ENCODE measurements around the gene MFGE8.

MFGE8 gene

GRCh38 chr15:88900309-88900981 lies 12.7 kb downstream of the MFGE8 start:
- no peak overlapping the region for H3K9ac ChIP-seq
- H3K27ac ChIP-seq, result no peak overlapping the region
- H3K9me3 ChIP-seq (ENCODE audit: control insufficient read depth, low read length), result no peaks in the 10 kb centered on the region
- H3K4me2 ChIP-seq (ENCODE audit: low read length), result no peak overlapping the region
- no peaks in the 10 kb centered on the region for H3K27me3 ChIP-seq (ENCODE audit: control insufficient read depth, insufficient read depth, low read length)
- H3K36me3 ChIP-seq (ENCODE audit: control insufficient read depth, insufficient read depth, low read length), result no peaks in the 10 kb centered on the region
- H3K4me3 ChIP-seq (ENCODE audit: low read depth, low read length), result no peak overlapping the region
- H3K79me2 ChIP-seq, result no peaks in the 10 kb centered on the region
- TF ChIP-seq CTCF (IDR thresholded peaks at IDR 0.05), result no peak
- H3K4me1 ChIP-seq, result no peaks in the 10 kb centered on the region
- H2AFZ ChIP-seq, result no peak overlapping the region

- no peaks in the 10 kb centered on the region for H3K36me3 ChIP-seq (ENCODE audit: control insufficient read depth, insufficient read depth, low read length)
These were observed 13.9 kb downstream of the MFGE8 start for GRCh38 chr15:88899251-88899650.

GRCh38 chr15:88898736-88899135 lies 14.4 kb downstream of the MFGE8 start:
- no peak for TF ChIP-seq CTCF (IDR thresholded peaks at IDR 0.05)
- H3K36me3 ChIP-seq (ENCODE audit: control insufficient read depth, insufficient read depth, low read length), result no peaks in the 10 kb centered on the region
- H2AFZ ChIP-seq, result no peak overlapping the region
- no peaks in the 10 kb centered on the region for H3K27me3 ChIP-seq (ENCODE audit: control insufficient read depth, insufficient read depth, low read length)
- H3K27ac ChIP-seq, result no peak overlapping the region
- H3K4me3 ChIP-seq (ENCODE audit: low read depth, low read length), result no peak overlapping the region
- H3K4me2 ChIP-seq (ENCODE audit: low read length), result no peak overlapping the region
- no peaks in the 10 kb centered on the region for H3K4me1 ChIP-seq
- no peak overlapping the region for H3K9ac ChIP-seq
- no peaks in the 10 kb centered on the region for H3K79me2 ChIP-seq
- no peaks in the 10 kb centered on the region for H3K9me3 ChIP-seq (ENCODE audit: control insufficient read depth, low read length)

More at GRCh38 chr15:88899251-88899650, 13.9 kb downstream of the MFGE8 start:
- TF ChIP-seq CTCF (IDR thresholded peaks at IDR 0.05), result no peak
- H3K79me2 ChIP-seq, result no peaks in the 10 kb centered on the region
- no peaks in the 10 kb centered on the region for H3K9me3 ChIP-seq (ENCODE audit: control insufficient read depth, low read length)
- H3K27me3 ChIP-seq (ENCODE audit: control insufficient read depth, insufficient read depth, low read length), result no peaks in the 10 kb centered on the region
- H3K4me3 ChIP-seq (ENCODE audit: low read depth, low read length), result no peak overlapping the region
- H3K4me1 ChIP-seq, result no peaks in the 10 kb centered on the region
- no peak overlapping the region for H2AFZ ChIP-seq
- H3K4me2 ChIP-seq (ENCODE audit: low read length), result no peak overlapping the region
- no peak overlapping the region for H3K27ac ChIP-seq
- H3K9ac ChIP-seq, result no peak overlapping the region

GRCh38 chr15:88897456-88898194 lies 15.6 kb downstream of the MFGE8 start:
- Histone ChIP-seq H3K27ac (no peak overlapping the region), H3K9ac (no peak overlapping the region), H3K4me2 (ENCODE audit: low read length) (no peak overlapping the region), H2AFZ (no peak overlapping the region), H3K36me3 (ENCODE audit: control insufficient read depth, insufficient read depth, low read length) (no peaks in the 10 kb centered on the region), H3K79me2 (no peaks in the 10 kb centered on the region), H3K4me3 (ENCODE audit: low read depth, low read length) (no peak overlapping the region), H3K27me3 (ENCODE audit: control insufficient read depth, insufficient read depth, low read length) (no peaks in the 10 kb centered on the region), H3K4me1 (no peaks in the 10 kb centered on the region), H3K9me3 (ENCODE audit: control insufficient read depth, low read length) (no peaks in the 10 kb centered on the region)
- peak; percentile 36 for TF ChIP-seq CTCF (IDR thresholded peaks at IDR 0.05)

GRCh38 chr15:88897142-88897455 lies 16.1 kb downstream of the MFGE8 start:
- H3K4me3 ChIP-seq (ENCODE audit: low read depth, low read length), result no peak overlapping the region
- H3K27me3 ChIP-seq (ENCODE audit: control insufficient read depth, insufficient read depth, low read length), result no peaks in the 10 kb centered on the region
- H3K4me1 ChIP-seq, result no peaks in the 10 kb centered on the region
- H3K36me3 ChIP-seq (ENCODE audit: control insufficient read depth, insufficient read depth, low read length), result no peaks in the 10 kb centered on the region
- no peak for TF ChIP-seq CTCF (IDR thresholded peaks at IDR 0.05)
- no peak overlapping the region for H3K9ac ChIP-seq
- H2AFZ ChIP-seq, result no peak overlapping the region
- H3K79me2 ChIP-seq, result no peaks in the 10 kb centered on the region
- no peak overlapping the region for H3K27ac ChIP-seq
- no peak overlapping the region for H3K4me2 ChIP-seq (ENCODE audit: low read length)
- no peaks in the 10 kb centered on the region for H3K9me3 ChIP-seq (ENCODE audit: control insufficient read depth, low read length)
